ENCODE data around the gene TSN. TPM values are rescaled to one million over a fixed set of nuclear protein-coding genes. Genes with fewer than 3 reads are reported as not detected.
"Not testable (repeated sequence)": the region's sequence is repeated elsewhere in the genome, so short reads cannot be mapped to it uniquely, and the experiment has no call there.

TSN gene
- total RNA-seq, 2 experiments from 2014 or later: 59.2 to 63.5 TPM

DNA sequence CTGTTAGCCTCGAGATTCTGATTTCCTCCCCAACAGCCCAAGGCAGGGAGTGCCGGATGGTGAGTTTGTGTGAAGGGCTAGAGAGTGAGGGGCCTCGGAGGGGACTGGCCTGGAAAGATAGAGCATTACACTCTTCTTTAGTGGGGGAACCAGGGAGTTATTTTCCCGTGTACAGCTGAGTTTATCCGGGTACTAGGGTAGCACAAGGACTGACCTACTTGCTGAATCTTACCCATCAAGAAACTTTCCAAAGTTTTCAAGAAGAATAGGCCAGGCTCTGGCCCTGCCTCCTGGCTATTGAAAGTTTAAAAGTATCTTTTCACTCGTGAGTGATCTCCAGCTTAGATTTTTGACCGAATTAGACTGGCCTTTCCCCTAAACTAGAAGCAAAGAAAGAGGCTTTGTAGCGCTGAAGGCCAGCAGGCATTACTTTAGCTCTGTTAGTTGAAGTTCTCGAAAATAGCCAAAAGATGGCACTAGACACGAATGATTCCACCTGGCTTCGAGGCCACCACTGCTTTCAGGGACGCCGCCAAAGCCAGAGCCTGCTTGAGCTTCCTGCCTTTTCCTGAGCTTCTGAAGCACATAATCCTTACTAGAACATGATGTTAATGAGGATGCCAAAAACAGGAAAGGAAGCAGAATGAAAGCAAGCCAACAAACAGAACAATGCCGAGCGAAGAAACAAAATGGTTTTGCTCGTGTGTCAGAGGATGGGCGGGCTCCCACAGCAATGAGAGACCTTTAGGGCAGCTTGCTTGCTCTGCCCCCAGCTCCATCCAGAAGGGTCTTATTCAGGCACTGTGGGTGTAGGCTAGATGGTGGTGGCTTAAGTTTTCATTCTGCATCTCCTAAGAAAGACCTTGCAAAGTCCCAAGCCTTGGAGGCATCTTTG is 55.8 kb downstream of the TSN start:
- H3K9me3 Mint-ChIP-seq: no peaks in the 10 kb centered on the region
- peaks cover 2% of the 10 kb centered on the region for H3K27me3 Mint-ChIP-seq
- no peaks in the 10 kb centered on the region for H3K4me1 Mint-ChIP-seq
- POLR2A ChIA-PET: no interaction called here
- DNase-seq: peak; percentile 9
- H3K27ac Mint-ChIP-seq: no peak overlapping the region
- CTCF ChIA-PET: interaction anchor here (0.6 to 1.8 kb wide), 3 partner anchors 10 to 280 kb away, joined by 3 to 4 read pairs (median 3); no protein-coding TSS in a partner anchor
- no peak overlapping the region for H3K4me3 Mint-ChIP-seq
- no peaks in the 10 kb centered on the region for H3K36me3 Mint-ChIP-seq (ENCODE audit: low read depth)

GRCh38 chr2:121813083-121813482 is 57.6 kb downstream of the TSN start:
- H3K27me3 Mint-ChIP-seq; H3K4me3 Mint-ChIP-seq; H3K9me3 Mint-ChIP-seq; H3K36me3 Mint-ChIP-seq (ENCODE audit: low read depth); CTCF ChIA-PET; H3K27ac Mint-ChIP-seq; DNase-seq; H3K4me1 Mint-ChIP-seq; POLR2A ChIA-PET: not testable (repeated sequence)

- Mint-ChIP-seq H3K4me3 (no peak overlapping the region), H3K27ac (no peak overlapping the region), H3K4me1 (no peaks in the 10 kb centered on the region), H3K9me3 (no peaks in the 10 kb centered on the region), H3K27me3 (peaks cover 4% of the 10 kb centered on the region), H3K36me3 (ENCODE audit: low read depth) (no peaks in the 10 kb centered on the region)
- POLR2A ChIA-PET: no interaction called here
- no peak for DNase-seq
- CTCF ChIA-PET: no interaction called here
Measured at GRCh38 chr2:121815216-121815615, 59.8 kb downstream of the TSN start.

DNA sequence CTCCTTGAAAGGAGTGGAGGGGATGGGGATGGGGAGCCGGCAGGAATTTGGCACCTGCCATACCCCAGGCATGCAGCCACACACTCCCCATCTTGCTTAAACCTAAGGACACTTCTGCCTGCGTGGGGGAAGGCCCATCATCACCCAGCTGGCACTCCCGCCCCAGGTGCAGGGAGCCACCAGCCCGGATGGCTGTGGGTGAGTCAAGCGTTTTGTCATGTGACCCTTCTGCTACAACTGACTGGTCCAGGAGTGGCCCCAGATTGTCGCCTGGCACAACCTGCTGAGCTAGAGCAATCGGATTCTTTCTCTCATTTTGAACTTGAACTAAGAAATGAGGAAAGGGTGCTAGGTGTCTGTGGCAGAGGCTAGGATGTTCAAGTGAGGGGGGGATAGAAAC is 61.3 kb downstream of the TSN start:
- Mint-ChIP-seq H3K27me3 (peaks cover 4% of the 10 kb centered on the region), H3K9me3 (no peaks in the 10 kb centered on the region), H3K36me3 (ENCODE audit: low read depth) (no peaks in the 10 kb centered on the region), H3K4me1 (no peaks in the 10 kb centered on the region), H3K4me3 (no peak overlapping the region), H3K27ac (no peak overlapping the region)
- no peak for DNase-seq
- ChIA-PET POLR2A (no interaction called here), CTCF (no interaction called here)

DNA sequence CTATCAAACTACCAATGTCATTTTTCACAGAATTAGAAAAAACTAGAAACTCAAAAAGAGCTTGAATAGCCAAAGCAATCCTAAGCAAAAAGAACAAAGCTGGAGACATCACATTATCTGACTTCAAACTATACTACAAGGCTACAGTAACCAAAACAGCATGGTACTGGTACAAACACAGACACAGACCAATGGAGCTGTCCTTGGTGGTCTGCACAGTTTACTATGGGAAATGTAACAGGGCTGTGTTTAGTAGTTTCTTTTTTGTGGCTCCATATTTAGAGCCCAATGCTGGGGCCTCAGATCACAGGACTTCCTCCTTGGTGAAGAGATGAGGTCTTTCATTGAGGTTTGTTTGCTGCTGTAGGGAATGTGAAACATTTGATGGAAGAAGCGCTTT is 61.9 kb downstream of the TSN start:
- H3K4me1 Mint-ChIP-seq; POLR2A ChIA-PET; H3K27me3 Mint-ChIP-seq; H3K9me3 Mint-ChIP-seq; CTCF ChIA-PET; H3K36me3 Mint-ChIP-seq (ENCODE audit: low read depth); DNase-seq; H3K27ac Mint-ChIP-seq; H3K4me3 Mint-ChIP-seq: not testable (repeated sequence)

Other genes starting within 250 kb of the TSN start
- gene RNU4ATAC, start 224.8 kb upstream of the TSN start, total RNA-seq: not detected
- 10 to 100 TPM; 52.7 to 54.9 TPM for gene CLASP1, start 106.2 kb upstream of the TSN start, total RNA-seq
- 10 to 100 TPM; 68.2 to 90.2 TPM for gene NIFK, start 18.8 kb upstream of the TSN start, total RNA-seq

All from activated CD4-positive, alpha-beta T cell treated with anti-CD3 and anti-CD28 coated beads, Interleukin-2, amount 10 ng/mL, durations not matched to agents 7 days and 5 days (primary cell).